Epidermal melanocyte (primary cell): ENCODE data around the gene PIGW.

Source experiments
- DNase-seq: peaks from one replicate; pipeline ENCODE4 v3.0.0; 2011; ENCODE audit warnings: low spot score; ENCODE audit not compliant: insufficient read length

Gene PIGW

GRCh38 chr17:36545465-36546417 lies 11.0 kb downstream of the PIGW start:
- peak; percentile 23 for DNase-seq

GRCh38 chr17:36546418-36547093 lies 11.8 kb downstream of the PIGW start:
- DNase-seq: no peak

GRCh38 chr17:36547776-36548175 lies 13.0 kb downstream of the PIGW start:
- no peak for DNase-seq

DNA sequence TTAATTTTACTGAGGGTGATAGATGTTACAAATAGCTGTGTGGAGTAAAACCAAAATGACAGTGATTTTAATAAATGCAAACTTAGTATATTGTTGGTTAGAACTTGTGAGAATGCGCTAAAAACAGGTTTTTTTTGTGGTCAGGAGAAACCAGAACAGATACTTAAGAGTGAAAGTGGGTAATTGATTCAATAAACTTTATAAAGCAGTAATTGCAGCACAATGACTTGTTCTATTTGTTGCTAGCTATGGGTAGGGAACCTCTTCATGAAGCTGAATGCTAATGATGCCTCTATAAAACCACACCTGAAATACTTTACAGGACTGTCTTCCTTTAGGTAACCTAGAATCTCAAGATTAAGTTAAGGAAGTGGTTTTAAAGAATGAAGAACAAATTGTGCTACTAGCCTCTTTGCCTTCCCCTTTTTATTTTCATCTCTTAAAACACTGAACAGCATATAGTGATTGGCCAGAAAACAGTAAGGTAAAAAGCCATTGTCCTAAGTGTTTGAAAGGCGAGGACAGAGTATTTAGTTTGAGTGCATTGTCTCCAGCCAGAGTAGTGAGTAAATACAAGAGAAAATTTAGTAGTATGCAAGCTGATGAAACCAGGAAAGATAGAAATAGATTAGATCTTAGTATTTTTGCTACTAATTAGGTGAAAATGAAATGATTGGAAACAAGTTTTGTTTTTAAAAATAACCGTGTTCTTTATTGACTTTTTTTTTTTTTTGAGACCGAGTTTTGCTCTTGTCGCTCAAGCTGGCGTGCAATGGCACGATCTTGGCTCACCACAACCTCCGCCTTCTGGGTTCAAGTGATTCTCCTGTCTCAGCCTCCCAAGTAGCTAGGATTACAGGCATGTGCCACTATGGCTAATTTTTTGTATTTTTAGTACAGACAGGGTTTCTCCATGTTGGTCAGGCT lies 16.0 kb downstream of the PIGW start:
- DNase-seq: no peak

GRCh38 chr17:36553459-36553858 lies 18.7 kb downstream of the PIGW start:
- DNase-seq: no peak

- no peak for DNase-seq
Observed at GRCh38 chr17:36566081-36566480, 31.3 kb downstream of the PIGW start.

DNA sequence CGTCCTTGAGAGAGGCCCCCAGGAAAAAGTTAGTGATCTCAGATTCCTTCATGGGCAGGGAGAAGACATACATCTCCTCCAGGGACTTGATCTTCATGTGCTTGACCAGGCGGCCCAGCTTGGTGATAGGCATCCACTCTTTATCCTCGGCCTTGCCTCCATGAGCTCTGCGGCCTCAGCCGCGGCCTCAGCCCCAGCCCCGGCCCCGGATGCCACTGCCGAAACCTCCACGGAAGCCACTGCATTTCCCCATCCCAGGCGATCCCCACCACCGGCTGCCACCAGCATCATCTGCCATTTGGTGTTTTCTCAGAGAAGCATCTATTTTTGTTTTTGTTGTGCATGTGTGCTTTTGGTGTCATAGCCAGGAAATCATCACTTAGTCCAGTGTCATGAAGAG lies 40.2 kb downstream of the PIGW start:
- no peak for DNase-seq

- DNase-seq: no peak
Observed at GRCh38 chr17:36576793-36577192, 42.0 kb downstream of the PIGW start.

- DNase-seq: no peak
Observed at GRCh38 chr17:36578671-36579070, 43.9 kb downstream of the PIGW start.

GRCh38 chr17:36583787-36584186 lies 49.0 kb downstream of the PIGW start:
- DNase-seq: no peak

DNA sequence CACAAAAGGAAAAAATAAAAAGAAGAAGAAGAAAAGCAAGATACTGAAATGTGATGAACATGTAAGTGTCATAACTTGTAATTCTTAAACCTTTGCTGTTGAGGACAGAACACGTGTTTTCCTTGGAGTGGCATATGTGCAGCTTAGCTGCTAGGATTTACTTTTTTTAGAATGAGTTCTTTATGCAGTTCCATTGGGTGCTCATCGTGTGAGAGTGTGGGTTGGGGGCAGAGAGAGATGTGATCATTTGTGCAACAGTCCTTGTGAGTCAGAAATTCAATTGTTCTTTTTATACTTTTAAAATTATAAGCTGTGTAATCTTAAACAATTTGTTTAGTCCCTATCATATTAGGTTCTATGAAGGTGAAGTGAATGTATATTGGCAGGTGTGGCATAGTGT lies 51.4 kb downstream of the PIGW start:
- DNase-seq: no peak
